ENCODE data around the gene TUBG2. TPM values are rescaled to one million over a fixed set of nuclear protein-coding genes. Genes with fewer than 3 reads are reported as not detected.

TUBG2 gene
- total RNA-seq (2022; extraction: Qiagen RNA extraction; ENCODE audit: low read depth), result 18.8 to 25.6 TPM (median 22.8 TPM) in 5 replicates

DNA sequence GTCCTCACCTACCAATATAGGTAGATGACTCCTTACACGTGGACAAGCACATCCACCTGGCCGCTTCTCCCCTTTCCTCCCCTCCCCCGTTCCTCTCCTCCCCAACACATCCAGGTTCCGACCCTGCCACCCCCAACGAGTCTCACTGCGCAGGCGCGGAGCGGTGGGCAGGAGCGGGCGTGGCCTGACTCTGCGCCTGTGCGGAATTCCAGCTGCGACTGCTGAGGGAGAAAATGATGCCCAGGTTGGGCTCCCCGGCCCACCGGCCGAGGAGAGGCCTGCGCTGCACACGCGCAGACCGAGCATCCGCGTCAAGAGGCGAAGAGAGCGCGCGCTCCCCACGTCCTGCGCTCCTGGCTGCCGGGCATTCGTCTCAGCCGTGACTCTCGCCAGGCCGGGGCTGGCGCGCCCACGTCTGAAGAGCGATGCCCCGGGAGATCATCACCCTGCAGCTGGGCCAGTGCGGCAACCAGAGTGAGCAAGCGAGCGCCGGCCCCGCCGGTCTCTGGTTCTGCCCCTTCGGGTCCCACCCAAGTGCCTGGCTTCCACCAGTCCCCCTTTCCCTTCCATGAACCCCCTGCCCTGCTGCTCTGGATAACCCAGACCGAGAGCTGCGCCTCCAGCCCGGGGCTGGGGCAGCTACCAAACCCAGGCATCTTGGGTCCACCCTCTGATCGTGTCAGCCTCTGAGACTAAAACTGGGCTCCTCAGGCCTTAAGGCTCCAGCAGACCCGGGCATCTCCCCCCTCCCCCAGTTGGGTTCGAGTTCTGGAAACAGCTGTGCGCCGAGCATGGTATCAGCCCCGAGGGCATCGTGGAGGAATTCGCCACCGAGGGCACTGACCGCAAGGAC, at the start of gene TUBG2:
TUBG2 (plus strand) TSS at position 206 of the 853 bp plus-strand sequence; CDS start at position 426, 220 bp downstream.

DNA sequence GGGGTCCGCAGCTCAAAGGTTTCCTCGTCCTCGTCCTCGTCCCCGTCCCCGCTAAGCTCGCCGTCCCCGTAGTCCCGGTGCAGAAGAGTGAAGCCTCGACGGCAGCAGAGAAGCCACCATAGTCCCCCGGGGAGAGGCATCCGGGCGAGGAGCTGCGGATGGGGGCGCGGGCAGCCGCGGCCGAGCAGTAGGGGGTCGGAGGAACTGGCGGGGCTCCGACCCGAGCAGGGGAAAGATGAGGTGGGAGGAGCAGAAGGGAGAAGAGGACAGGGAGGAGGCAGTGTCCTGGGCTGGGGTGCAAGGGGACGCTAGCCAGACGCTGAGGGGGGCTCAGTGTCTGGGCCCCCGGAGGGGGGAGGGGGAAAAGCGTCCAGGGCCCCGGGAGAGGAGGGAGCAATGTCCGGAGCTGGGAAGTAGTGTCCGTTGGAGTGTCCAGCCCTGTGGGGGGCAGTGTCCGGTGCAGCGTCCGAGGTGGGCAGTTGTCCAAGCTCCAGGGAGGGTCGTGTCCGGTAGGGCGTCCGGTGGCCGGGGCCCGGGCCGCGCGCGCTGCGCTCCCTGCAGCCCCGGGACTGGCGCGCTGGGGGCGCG, 17.4 kb downstream of the TUBG2 start, which contains the start of gene PLEKHH3:
PLEKHH3 (minus strand) TSS at position 571 of the 588 bp plus-strand sequence; CDS start at position 140, 431 bp downstream.

DNA sequence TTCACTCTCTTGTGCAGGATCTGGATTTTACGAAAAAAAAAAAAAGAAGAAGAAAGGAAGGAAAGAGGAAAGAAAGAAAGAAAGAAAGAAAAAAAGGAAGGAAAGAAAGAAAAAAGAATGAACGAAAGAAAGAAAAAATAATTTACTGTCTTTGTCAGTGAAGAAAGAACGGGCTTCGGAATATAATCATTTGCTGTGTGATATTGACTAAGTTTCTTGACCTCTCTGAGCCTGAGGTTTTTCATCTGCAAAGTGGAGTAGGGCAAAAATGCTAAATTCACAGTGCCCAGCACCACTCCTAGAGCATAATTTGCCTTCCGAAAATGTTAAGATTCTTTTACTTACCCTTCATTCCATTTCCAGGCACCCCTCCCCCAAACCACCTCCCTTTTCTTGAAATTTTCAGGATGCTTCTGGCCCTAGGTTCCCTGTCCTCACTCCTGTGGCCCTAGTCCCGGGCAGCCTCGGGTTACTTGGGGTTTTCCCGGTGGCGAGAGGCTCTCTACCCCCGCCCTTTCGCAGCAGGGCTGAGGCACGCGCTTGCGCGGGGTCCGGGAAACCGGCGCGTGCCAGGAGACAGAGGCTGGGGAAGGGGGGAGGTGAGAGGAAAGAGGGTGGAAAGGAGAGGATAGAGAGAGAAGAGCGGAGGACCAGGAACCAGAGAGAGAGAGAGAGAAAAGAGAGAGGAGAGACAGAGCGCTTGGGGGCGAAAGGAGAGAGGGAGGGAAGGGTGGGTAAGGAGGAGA, 23.1 kb downstream of the TUBG2 start, which contains the start of gene CNTNAP1:
CNTNAP1 (plus strand) TSS at position 556 of the 746 bp plus-strand sequence. CDS start 299 bp downstream, outside the sequence.

Other genes with a start within 250 kb of the TUBG2 start
- 377 to 438 TPM (median 432 TPM) in 5 replicates for gene CAVIN1, start 236.0 kb upstream of the TUBG2 start, total RNA-seq (2022; extraction: Qiagen RNA extraction; ENCODE audit: low read depth)
- 33.4 to 44.5 TPM (median 40.8 TPM) in 5 replicates for gene ATP6V0A1, start 200.4 kb upstream of the TUBG2 start, total RNA-seq (2022; extraction: Qiagen RNA extraction; ENCODE audit: low read depth)
- 31.6 to 46.5 TPM (median 43.8 TPM) in 5 replicates for gene NAGLU, start 123.0 kb upstream of the TUBG2 start, total RNA-seq (2022; extraction: Qiagen RNA extraction; ENCODE audit: low read depth)
- 1.2 to 1.7 TPM (median 1.2 TPM) in 5 replicates for gene HSD17B1, start 106.4 kb upstream of the TUBG2 start, total RNA-seq (2022; extraction: Qiagen RNA extraction; ENCODE audit: low read depth)
- gene COASY, start 97.1 kb upstream of the TUBG2 start, total RNA-seq (2022; extraction: Qiagen RNA extraction; ENCODE audit: low read depth), result 102 to 133 TPM (median 124 TPM) in 5 replicates
- 59.1 to 69.5 TPM (median 65.1 TPM) in 5 replicates for gene MLX, start 92.2 kb upstream of the TUBG2 start, total RNA-seq (2022; extraction: Qiagen RNA extraction; ENCODE audit: low read depth)
- gene PSMC3IP, start 81.6 kb upstream of the TUBG2 start, total RNA-seq (2022; extraction: Qiagen RNA extraction; ENCODE audit: low read depth), result 29.3 to 35.2 TPM (median 30.5 TPM) in 5 replicates
- 24.4 to 27.7 TPM (median 26.4 TPM) in 5 replicates for gene RETREG3, start 49.9 kb upstream of the TUBG2 start, total RNA-seq (2022; extraction: Qiagen RNA extraction; ENCODE audit: low read depth)
- gene TUBG1, start 49.6 kb upstream of the TUBG2 start, total RNA-seq (2022; extraction: Qiagen RNA extraction; ENCODE audit: low read depth), result 131 to 148 TPM (median 141 TPM) in 5 replicates
- 14.2 to 21.2 TPM (median 17.9 TPM) in 5 replicates for gene PLEKHH3, start 17.7 kb downstream of the TUBG2 start, total RNA-seq (2022; extraction: Qiagen RNA extraction; ENCODE audit: low read depth)
- 0.25 to 0.41 TPM (median 0.32 TPM) in 5 replicates for gene CCR10, start 22.6 kb downstream of the TUBG2 start, total RNA-seq (2022; extraction: Qiagen RNA extraction; ENCODE audit: low read depth)
- 4.4 to 6.3 TPM (median 5.4 TPM) in 5 replicates for gene CNTNAP1, start 23.2 kb downstream of the TUBG2 start, total RNA-seq (2022; extraction: Qiagen RNA extraction; ENCODE audit: low read depth)
- gene EZH1, start 85.8 kb downstream of the TUBG2 start, total RNA-seq (2022; extraction: Qiagen RNA extraction; ENCODE audit: low read depth), result 9.2 to 11.7 TPM (median 10.5 TPM) in 5 replicates
- 0.65 to 1.7 TPM (median 1.4 TPM) in 5 replicates for gene RAMP2, start 101.9 kb downstream of the TUBG2 start, total RNA-seq (2022; extraction: Qiagen RNA extraction; ENCODE audit: low read depth)
- gene VPS25, start 114.2 kb downstream of the TUBG2 start, total RNA-seq (2022; extraction: Qiagen RNA extraction; ENCODE audit: low read depth), result 121 to 129 TPM (median 125 TPM) in 5 replicates
- gene WNK4, start 121.3 kb downstream of the TUBG2 start, total RNA-seq (2022; extraction: Qiagen RNA extraction; ENCODE audit: low read depth), result 0.90 to 1.1 TPM (median 1.0 TPM) in 5 replicates
- gene COA3, start 139.4 kb downstream of the TUBG2 start, total RNA-seq (2022; extraction: Qiagen RNA extraction; ENCODE audit: low read depth), result 125 to 149 TPM (median 135 TPM) in 5 replicates
- gene CNTD1, start 139.6 kb downstream of the TUBG2 start, total RNA-seq (2022; extraction: Qiagen RNA extraction; ENCODE audit: low read depth), result 0.05 to 0.08 TPM (median 0.06 TPM) in 3 of 5 replicates, not detected in the others
- 76.1 to 101 TPM (median 78.7 TPM) in 5 replicates for gene BECN1, start 165.0 kb downstream of the TUBG2 start, total RNA-seq (2022; extraction: Qiagen RNA extraction; ENCODE audit: low read depth)
- 225 to 285 TPM (median 238 TPM) in 5 replicates for gene PSME3, start 174.1 kb downstream of the TUBG2 start, total RNA-seq (2022; extraction: Qiagen RNA extraction; ENCODE audit: low read depth)
- 1.8 to 2.3 TPM (median 1.9 TPM) in 5 replicates for gene AOC2, start 185.3 kb downstream of the TUBG2 start, total RNA-seq (2022; extraction: Qiagen RNA extraction; ENCODE audit: low read depth)
- gene AOC3, start 191.9 kb downstream of the TUBG2 start, total RNA-seq (2022; extraction: Qiagen RNA extraction; ENCODE audit: low read depth), result 1.1 to 2.2 TPM (median 1.4 TPM) in 5 replicates
- gene G6PC1, start 241.5 kb downstream of the TUBG2 start, total RNA-seq (2022; extraction: Qiagen RNA extraction; ENCODE audit: low read depth), result not detected in 5 replicates

Data from A549 treated with GW870086 at 1 μM for 4 hours (cell line).